ENCODE results near the gene TTC28.
A peak's percentile ranks its signal among the peaks of the same experiment; 100 is the strongest.

TTC28 gene

DNA sequence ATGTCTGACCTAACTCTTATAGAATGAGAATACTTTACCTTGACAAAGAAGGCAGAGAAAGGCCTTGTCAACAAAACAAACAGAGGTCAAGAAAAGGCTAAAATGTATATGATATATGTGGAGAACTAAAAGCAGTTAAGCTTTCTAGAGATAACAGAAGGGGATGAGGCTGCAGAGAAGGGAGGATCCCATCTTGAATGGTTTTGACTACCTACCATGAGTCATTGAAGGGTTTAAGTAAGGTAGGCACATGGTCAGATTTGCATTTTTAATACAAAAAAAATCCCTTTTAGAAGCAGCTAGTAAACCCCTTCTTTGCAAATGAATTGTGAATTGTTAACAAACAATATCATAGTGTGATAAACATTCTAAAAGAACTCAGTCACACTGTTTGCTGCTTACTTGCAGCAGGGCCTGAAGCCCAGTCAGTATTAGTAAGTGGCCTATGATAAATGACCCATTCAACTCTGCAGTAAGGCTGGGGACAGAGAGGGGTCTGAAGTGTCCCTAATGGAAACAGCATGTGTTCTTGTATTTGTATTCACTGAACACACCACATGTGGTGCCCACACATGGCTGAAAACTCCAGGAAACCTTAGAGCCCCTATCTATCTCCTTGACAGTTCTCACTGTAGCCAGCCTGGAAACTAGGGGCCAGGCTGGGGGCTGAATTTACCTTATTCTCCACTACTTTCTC is 431.8 kb downstream of the TTC28 start:
- DNase-seq (ENCODE audit: low read depth, low spot score), result no peak
- ChIA-PET POLR2A (interaction anchor here (0.6 kb wide), 2 partner anchors 14 to 182 kb away, joined by 3 to 4 read pairs; no protein-coding TSS in a partner anchor), CTCF (interaction anchor here (1.5 to 2.7 kb wide), 5 partner anchors 12 to 228 kb away, joined by 3 to 11 read pairs (median 4); no protein-coding TSS in a partner anchor)
- TF ChIP-seq, protein P1, sequence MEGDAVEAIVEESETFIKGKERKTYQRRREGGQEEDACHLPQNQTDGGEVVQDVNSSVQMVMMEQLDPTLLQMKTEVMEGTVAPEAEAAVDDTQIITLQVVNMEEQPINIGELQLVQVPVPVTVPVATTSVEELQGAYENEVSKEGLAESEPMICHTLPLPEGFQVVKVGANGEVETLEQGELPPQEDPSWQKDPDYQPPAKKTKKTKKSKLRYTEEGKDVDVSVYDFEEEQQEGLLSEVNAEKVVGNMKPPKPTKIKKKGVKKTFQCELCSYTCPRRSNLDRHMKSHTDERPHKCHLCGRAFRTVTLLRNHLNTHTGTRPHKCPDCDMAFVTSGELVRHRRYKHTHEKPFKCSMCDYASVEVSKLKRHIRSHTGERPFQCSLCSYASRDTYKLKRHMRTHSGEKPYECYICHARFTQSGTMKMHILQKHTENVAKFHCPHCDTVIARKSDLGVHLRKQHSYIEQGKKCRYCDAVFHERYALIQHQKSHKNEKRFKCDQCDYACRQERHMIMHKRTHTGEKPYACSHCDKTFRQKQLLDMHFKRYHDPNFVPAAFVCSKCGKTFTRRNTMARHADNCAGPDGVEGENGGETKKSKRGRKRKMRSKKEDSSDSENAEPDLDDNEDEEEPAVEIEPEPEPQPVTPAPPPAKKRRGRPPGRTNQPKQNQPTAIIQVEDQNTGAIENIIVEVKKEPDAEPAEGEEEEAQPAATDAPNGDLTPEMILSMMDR (IDR thresholded peaks at IDR 0.05; ENCODE audit: insufficient read depth, low read length, missing control alignments), result no peak
- no peak overlapping the region for H3K4me3 ChIP-seq (ENCODE audit: low read depth, low read length)

DNA sequence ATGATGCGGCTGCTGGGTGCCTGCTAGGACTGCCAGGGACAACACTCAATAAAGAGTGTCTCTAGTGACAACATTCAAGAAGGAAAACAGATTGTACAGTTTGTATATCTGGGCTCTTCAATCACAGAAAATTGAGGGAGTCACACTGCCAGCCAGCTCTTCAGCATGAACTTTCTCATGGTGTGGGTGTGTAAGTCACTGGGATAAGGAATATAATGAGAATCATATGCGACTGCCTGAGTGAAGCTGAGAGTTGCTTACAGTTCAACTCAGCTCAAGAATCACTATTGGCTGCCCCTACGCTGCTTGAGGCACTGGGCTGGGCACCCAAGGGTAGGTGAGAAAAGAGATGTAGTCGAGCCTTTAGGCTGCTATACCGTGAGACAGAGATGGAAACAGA is 432.5 kb downstream of the TTC28 start:
- ChIA-PET POLR2A (no interaction called here), CTCF (interaction anchor here (1.4 to 2.7 kb wide), 6 partner anchors 12 to 227 kb away, joined by 3 to 11 read pairs (median 4); no protein-coding TSS in a partner anchor)
- TF ChIP-seq, protein P1 (IDR thresholded peaks at IDR 0.05; ENCODE audit: insufficient read depth, low read length, missing control alignments), result no peak
- no peak for DNase-seq (ENCODE audit: low read depth, low spot score)
- no peak overlapping the region for H3K4me3 ChIP-seq (ENCODE audit: low read depth, low read length)

DNA sequence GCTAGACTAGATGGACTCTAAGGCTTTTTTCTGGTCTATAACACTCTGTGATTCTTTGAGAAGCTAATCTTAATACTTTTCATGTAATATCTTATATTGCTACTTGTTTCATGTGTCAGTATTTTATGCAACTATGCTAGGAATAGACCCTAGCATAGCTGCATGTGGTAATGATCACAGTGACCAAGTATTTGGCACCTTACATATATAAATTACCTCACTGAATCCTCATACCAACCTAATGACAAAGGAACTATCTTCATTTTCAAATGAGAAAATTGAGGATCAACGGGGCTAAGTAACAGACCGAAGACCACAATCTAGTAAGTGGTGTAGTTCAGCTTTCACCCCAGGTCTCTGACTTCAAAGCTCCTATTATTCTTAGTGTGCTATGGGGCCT is 433.2 kb downstream of the TTC28 start:
- CTCF ChIA-PET, result interaction anchor here (1.4 to 2.7 kb wide), 7 partner anchors 10 to 227 kb away, joined by 3 to 11 read pairs (median 4); no protein-coding TSS in a partner anchor
- DNase-seq (ENCODE audit: low read depth, low spot score), result peak; percentile 84
- H3K4me3 ChIP-seq (ENCODE audit: low read depth, low read length), result no peak overlapping the region
- POLR2A ChIA-PET, result no interaction called here
- TF ChIP-seq, protein P1 (IDR thresholded peaks at IDR 0.05; ENCODE audit: insufficient read depth, low read length, missing control alignments), result no peak

DNA sequence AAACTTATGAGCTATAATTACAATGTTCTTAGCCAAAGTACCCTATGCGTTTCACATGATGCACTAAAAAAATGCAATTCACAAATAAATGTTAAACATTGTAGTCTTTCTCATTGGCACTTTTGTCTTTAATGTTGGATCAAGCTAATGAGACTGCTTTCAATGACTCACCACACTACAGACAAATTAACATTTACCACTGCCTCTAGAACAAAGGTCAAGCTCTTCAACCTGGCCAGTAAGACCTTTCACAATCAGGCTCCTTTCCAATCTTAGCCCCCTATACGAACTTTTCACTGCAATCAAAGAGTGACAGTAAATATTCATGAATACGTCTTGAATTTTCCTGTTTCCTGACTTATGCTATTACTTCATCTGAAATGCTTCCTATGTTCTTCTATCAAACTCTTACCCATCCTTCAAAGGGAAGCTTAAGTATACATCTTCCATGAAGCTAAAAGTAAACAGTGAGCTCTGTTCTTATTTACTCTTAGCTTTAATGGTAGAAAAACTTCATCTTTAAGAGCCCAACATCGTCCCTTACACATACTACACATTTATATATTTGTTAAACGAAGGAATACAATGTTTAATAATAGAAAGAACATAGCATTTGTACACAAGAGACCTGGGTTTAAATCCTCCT is 433.9 kb downstream of the TTC28 start:
- no peak overlapping the region for H3K4me3 ChIP-seq (ENCODE audit: low read depth, low read length)
- TF ChIP-seq, protein P1 (IDR thresholded peaks at IDR 0.05; ENCODE audit: insufficient read depth, low read length, missing control alignments), result no peak
- CTCF ChIA-PET, result interaction anchor here (0.8 to 2.7 kb wide), 7 partner anchors 8 to 349 kb away, joined by 3 to 11 read pairs (median 5); no protein-coding TSS in a partner anchor
- POLR2A ChIA-PET, result no interaction called here
- no peak for DNase-seq (ENCODE audit: low read depth, low spot score)

DNA sequence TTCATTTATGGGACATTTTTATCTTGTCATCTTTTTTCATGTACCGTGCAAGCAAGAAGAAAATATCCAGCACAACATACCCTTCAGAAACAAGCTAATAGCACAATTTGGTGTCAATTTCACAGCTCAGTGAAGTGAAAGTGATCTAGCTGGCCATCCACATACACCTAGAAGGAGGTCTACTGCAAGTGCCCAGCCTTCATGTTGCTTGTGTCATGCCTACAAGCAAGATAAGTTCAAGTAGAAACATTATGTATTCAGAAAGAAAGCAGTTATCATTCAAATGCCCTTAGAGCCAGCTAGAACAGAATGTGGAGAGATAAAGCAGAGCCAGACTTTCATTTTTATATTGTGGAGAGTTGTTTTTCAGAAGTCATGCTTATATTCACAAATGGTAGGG is 434.9 kb downstream of the TTC28 start:
- TF ChIP-seq, protein P1 (IDR thresholded peaks at IDR 0.05; ENCODE audit: insufficient read depth, low read length, missing control alignments), result no peak
- ChIA-PET POLR2A (interaction anchor here (0.5 kb wide), 1 partner anchor 80 kb away, joined by 3 read pairs; no protein-coding TSS in a partner anchor), CTCF (interaction anchor here (1.4 to 2.7 kb wide), 7 partner anchors 9 to 356 kb away, joined by 3 to 9 read pairs (median 4); no protein-coding TSS in a partner anchor)
- H3K4me3 ChIP-seq (ENCODE audit: low read depth, low read length), result no peak overlapping the region
- DNase-seq (ENCODE audit: low read depth, low spot score), result no peak

DNA sequence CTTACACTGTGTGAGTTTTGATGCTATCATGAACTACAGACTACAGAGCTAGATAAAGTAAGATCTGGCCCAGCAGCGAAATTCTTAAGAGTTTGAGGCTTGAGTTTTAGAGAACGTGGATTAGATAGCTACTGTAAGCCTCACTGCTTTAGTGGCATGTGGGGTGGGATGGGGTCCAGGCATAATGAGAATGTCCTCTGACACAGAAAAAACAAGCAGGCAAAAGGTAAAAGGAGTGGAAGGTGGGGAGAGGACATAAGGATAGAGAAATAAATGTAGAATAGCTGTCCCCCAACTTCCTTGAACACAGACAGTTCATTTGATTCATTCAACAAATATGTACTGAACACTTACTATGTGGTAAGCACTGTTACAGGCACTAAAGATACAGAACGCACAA is 436.1 kb downstream of the TTC28 start:
- ChIA-PET POLR2A (no interaction called here), CTCF (interaction anchor here (1.0 to 2.7 kb wide), 7 partner anchors 10 to 357 kb away, joined by 3 to 9 read pairs (median 4); no protein-coding TSS in a partner anchor)

More for the DNA sequence above, 436.1 kb downstream of the TTC28 start:
- no peak for DNase-seq (ENCODE audit: low read depth, low spot score)
- TF ChIP-seq, protein P1 (IDR thresholded peaks at IDR 0.05; ENCODE audit: insufficient read depth, low read length, missing control alignments), result no peak
- no peak overlapping the region for H3K4me3 ChIP-seq (ENCODE audit: low read depth, low read length)

All from AG04449 (cell line).